Measurements from ENCODE around the gene CTDSPL.
A peak's percentile ranks its signal among the peaks of the same experiment; 100 is the strongest.

The CTDSPL gene

DNA sequence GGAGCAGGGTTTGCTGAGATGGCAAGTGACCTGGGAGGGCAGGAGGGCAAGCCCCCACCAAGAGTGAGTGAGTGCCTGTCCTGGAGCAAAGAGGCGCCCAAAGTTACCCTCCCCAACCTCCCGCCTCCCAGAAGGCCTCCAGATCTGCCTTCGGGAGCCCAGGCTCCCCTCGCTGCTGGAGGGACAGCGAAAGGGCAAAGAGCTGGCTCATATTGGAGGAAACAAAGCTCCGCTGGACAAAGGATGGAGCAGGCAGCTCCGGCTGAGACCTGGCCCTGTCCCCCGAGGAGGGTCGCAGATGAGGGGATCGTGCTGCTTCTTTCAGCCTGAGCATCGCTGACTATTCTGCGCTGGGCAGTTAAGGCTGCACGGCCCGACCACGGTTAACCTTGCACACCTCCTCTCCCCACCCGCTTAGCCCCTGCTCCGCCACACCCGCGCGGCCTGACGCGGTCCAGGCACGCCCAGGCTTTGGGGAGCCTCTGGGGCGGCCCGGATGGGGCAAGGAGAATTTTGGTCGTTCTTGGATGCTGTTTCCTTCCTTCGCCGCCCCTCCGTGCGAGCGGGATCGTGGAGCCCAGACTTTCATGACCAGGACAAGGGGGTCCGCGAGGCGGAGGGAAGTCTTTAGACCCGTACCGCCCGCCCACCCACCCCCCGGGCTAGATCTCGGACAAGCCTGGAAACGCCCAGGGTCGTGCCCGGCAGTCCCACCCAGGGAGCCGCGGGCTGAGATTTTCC is 167.1 kb downstream of the CTDSPL start:
- no peak for ATAC-seq
- TF ChIP-seq, protein P1, sequence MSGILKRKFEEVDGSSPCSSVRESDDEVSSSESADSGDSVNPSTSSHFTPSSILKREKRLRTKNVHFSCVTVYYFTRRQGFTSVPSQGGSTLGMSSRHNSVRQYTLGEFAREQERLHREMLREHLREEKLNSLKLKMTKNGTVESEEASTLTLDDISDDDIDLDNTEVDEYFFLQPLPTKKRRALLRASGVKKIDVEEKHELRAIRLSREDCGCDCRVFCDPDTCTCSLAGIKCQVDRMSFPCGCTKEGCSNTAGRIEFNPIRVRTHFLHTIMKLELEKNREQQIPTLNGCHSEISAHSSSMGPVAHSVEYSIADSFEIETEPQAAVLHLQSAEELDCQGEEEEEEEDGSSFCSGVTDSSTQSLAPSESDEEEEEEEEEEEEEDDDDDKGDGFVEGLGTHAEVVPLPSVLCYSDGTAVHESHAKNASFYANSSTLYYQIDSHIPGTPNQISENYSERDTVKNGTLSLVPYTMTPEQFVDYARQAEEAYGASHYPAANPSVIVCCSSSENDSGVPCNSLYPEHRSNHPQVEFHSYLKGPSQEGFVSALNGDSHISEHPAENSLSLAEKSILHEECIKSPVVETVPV (CRISPR knock-in tag; IDR thresholded peaks at IDR 0.05): no peak
- TF ChIP-seq ZNF8 (CRISPR knock-in tag; IDR thresholded peaks at IDR 0.05) (no peak), ARNTL (CRISPR knock-in tag; IDR thresholded peaks at IDR 0.05; ENCODE audit: borderline replicate concordance, low read depth) (no peak), ESRRG (CRISPR knock-in tag; IDR thresholded peaks at IDR 0.05) (no peak), BACH2 (CRISPR knock-in tag; IDR thresholded peaks at IDR 0.05; ENCODE audit: borderline replicate concordance) (no peak)
- TF ChIP-seq, protein P2, sequence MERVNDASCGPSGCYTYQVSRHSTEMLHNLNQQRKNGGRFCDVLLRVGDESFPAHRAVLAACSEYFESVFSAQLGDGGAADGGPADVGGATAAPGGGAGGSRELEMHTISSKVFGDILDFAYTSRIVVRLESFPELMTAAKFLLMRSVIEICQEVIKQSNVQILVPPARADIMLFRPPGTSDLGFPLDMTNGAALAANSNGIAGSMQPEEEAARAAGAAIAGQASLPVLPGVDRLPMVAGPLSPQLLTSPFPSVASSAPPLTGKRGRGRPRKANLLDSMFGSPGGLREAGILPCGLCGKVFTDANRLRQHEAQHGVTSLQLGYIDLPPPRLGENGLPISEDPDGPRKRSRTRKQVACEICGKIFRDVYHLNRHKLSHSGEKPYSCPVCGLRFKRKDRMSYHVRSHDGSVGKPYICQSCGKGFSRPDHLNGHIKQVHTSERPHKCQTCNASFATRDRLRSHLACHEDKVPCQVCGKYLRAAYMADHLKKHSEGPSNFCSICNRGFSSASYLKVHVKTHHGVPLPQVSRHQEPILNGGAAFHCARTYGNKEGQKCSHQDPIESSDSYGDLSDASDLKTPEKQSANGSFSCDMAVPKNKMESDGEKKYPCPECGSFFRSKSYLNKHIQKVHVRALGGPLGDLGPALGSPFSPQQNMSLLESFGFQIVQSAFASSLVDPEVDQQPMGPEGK (CRISPR knock-in tag; IDR thresholded peaks at IDR 0.05; ENCODE audit: borderline replicate concordance): no peak

DNA sequence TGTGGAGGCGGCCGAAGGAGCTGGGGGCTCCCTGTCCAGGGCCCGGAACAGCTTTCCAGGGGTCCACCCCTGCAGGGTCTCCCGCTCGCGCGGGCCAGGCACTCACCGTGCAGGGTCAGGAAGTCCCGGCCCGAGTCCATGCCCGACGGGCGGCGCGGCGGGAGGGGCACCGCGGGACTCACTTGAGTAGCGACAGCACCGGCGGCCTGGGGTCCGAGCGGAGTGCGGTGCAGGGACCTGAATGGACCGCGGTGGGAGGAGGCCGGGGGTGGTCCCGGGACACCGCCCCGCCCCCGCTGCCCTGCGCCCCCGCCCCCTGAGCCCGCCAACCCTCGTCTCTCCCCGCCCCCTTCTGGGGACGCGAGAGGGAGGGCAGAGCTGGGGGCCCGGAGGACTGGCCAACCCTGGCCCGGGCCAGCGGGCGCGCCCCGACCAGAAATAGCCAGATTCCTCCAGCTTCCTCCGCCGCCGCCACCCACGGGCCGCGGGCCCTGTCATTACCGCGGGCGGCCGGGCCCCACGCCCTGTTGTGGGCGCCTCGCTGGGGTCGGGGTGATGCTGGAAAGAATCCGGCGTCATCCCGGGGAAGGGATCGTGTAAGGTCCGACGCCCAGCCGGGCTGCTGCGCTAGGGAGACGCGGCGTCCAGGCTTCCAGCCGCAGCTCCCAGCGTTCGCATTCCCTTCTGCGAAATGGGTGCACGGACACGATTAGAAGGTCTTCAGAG is 167.9 kb downstream of the CTDSPL start, which contains the start of gene PLCD1:
Gene PLCD1 (minus strand): TSS at position 243 of the 726 bp plus-strand sequence. CDS start 103 bp downstream, at position 140.
- ATAC-seq: peak; percentile 57
- TF ChIP-seq TCF4 (CRISPR knock-in tag; IDR thresholded peaks at IDR 0.05; ENCODE audit: borderline replicate concordance) (no peak), ZFP3 (CRISPR knock-in tag; IDR thresholded peaks at IDR 0.05) (peak; percentile 49; the same call in 1 of the 2 replicates), GLIS3 (CRISPR knock-in tag; IDR thresholded peaks at IDR 0.05) (0 out of 2 replicates have a peak, but pooled peaks have one; percentile 36)

DNA sequence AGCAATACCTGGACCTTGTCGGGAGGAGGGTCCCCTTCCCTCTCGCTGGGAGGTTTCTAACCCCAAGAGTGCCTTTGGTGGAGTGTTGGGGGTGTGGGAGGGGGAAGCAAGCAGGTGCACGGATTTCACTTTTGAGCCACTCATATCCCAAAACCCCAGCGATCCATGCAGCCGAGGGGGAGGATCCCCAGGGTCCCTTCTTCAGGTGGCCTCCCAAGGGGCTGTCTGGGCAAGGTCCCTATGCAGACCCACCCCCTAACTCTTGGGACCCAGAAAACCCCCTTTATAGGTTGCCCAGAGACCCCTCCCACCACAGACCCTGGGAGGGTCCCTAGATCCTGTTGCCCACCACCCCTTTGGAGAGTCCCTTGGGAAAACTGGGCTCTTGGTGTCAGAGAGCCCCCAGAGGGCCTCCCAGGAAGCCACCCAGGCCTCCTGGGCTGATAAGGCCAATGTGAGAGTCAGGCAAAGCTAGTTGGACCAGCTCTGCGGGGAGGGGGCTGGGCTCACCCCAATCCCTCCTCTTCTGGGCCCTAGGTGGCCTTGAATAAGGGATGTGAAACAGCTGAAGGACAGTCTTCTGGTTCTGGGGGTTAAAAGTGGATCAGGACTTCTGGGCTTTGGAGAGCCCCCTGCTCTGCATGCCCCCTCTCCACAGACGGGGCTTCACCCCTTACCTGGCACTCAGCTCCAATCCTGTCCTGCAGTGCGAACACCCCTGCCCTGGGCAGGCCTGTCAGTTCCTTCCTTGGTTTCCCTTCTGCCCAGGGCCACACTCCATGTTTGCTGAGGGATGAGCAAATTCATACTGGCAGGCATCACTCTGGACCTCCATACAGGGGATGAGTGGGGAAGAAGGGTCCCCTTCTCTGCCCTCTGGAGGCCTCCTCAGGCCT is 168.7 kb downstream of the CTDSPL start:
- TF ChIP-seq, protein P1 (CRISPR knock-in tag; IDR thresholded peaks at IDR 0.05): no peak
- TF ChIP-seq, protein P3, sequence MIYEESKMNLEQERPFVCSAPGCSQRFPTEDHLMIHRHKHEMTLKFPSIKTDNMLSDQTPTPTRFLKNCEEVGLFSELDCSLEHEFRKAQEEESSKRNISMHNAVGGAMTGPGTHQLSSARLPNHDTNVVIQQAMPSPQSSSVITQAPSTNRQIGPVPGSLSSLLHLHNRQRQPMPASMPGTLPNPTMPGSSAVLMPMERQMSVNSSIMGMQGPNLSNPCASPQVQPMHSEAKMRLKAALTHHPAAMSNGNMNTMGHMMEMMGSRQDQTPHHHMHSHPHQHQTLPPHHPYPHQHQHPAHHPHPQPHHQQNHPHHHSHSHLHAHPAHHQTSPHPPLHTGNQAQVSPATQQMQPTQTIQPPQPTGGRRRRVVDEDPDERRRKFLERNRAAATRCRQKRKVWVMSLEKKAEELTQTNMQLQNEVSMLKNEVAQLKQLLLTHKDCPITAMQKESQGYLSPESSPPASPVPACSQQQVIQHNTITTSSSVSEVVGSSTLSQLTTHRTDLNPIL (CRISPR knock-in tag; IDR thresholded peaks at IDR 0.05; ENCODE audit: low read depth): no peak
- TF ChIP-seq ZNF70 (CRISPR knock-in tag; IDR thresholded peaks at IDR 0.05) (no peak), GLIS3 (CRISPR knock-in tag; IDR thresholded peaks at IDR 0.05) (no peak)
- ATAC-seq: peak; percentile 6; the same call in 2 of the 3 replicates

DNA sequence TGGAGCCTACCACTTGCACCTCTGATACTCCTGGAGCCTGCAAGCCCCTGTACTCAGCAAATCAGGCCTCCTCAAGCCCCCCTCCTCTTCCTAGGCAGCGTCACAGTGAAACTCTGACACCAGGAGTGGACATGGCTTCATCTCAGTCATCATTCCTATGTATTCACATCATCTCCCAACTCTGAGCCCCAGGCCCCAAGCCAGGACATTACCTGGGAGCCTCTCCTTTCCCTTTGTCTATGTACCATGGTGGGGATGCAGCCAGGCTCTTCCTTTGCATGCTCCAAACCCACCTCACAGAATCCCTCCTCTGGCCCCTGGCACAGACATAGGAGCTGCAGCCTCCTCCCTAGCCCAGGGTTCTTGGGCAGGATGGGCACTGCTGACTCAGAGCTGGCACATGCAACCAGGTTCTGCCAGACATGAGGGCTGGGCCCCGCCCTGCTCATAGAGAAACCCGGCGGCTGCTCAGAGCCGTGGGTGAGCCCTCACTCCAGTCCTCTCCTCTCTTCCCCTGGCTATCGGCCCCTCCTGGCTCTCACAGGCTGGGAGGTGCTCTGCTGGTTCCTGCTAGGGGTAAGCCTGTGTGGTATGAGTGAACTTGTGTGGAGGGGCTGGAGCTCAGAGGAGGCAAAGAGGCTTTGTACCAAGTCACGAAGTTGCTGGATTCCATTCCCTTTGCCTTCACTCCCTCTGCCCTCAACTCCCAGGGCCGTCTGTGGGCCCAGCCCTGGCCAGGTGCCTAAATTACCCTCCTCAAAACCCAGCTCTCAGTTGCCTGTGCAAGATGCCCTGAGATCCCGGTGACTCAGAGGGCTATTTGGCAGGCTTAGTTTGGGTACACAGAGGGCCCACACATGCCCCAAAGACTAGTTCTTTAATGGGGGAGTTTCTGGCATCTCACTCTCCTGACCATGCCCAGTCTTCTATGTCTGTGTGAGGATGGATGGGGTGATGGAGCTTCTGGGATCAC is 169.6 kb downstream of the CTDSPL start:
- ATAC-seq: peak; percentile 76
- TF ChIP-seq, protein P4, sequence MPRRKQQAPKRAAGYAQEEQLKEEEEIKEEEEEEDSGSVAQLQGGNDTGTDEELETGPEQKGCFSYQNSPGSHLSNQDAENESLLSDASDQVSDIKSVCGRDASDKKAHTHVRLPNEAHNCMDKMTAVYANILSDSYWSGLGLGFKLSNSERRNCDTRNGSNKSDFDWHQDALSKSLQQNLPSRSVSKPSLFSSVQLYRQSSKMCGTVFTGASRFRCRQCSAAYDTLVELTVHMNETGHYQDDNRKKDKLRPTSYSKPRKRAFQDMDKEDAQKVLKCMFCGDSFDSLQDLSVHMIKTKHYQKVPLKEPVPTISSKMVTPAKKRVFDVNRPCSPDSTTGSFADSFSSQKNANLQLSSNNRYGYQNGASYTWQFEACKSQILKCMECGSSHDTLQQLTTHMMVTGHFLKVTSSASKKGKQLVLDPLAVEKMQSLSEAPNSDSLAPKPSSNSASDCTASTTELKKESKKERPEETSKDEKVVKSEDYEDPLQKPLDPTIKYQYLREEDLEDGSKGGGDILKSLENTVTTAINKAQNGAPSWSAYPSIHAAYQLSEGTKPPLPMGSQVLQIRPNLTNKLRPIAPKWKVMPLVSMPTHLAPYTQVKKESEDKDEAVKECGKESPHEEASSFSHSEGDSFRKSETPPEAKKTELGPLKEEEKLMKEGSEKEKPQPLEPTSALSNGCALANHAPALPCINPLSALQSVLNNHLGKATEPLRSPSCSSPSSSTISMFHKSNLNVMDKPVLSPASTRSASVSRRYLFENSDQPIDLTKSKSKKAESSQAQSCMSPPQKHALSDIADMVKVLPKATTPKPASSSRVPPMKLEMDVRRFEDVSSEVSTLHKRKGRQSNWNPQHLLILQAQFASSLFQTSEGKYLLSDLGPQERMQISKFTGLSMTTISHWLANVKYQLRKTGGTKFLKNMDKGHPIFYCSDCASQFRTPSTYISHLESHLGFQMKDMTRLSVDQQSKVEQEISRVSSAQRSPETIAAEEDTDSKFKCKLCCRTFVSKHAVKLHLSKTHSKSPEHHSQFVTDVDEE (CRISPR knock-in tag; IDR thresholded peaks at IDR 0.05): no peak
- TF ChIP-seq ZNF565 (CRISPR knock-in tag; conservative IDR thresholded peaks at IDR 0.05; ENCODE audit: low read depth) (no peak), ARNTL (CRISPR knock-in tag; IDR thresholded peaks at IDR 0.05; ENCODE audit: borderline replicate concordance, low read depth) (no peak), TCF4 (CRISPR knock-in tag; IDR thresholded peaks at IDR 0.05; ENCODE audit: borderline replicate concordance) (no peak), ISL1 (CRISPR knock-in tag; IDR thresholded peaks at IDR 0.05) (no peak), GLIS3 (CRISPR knock-in tag; IDR thresholded peaks at IDR 0.05) (no peak), TOX (CRISPR knock-in tag; IDR thresholded peaks at IDR 0.05; ENCODE audit: borderline replicate concordance) (no peak), ZFP3 (CRISPR knock-in tag; IDR thresholded peaks at IDR 0.05) (no peak)
- TF ChIP-seq, protein P2 (CRISPR knock-in tag; IDR thresholded peaks at IDR 0.05; ENCODE audit: borderline replicate concordance): no peak
- TF ChIP-seq, protein P3 (CRISPR knock-in tag; IDR thresholded peaks at IDR 0.05; ENCODE audit: low read depth): no peak

Measured in SK-N-SH treated with all-trans-retinoic acid at 6 μM for 48 hours (cell line).